Left ventricle myocardium inferior (tissue), 1 donor: ENCODE data around the gene CHCHD6. TPM values are rescaled to one million over a fixed set of nuclear protein-coding genes. Genes with fewer than 3 reads are reported as not detected.

Source experiments
- DNase-seq: peaks from one replicate; pipeline ENCODE4 v3.0.0-alpha.2; 2020
- H3K27ac ChIP-seq: fragments of 200-600 bp; replicated peaks from 2 replicates; pipeline ENCODE4 v1.8.0; 2021
- H3K27me3 ChIP-seq: fragments of 200-600 bp; 2 replicates; pipeline ENCODE4 v1.8.0; 2021; ENCODE audit warnings: low read depth
- H3K36me3 ChIP-seq: fragments of 200-600 bp; 2 replicates; pipeline ENCODE4 v1.8.0; 2021
- H3K4me1 ChIP-seq: fragments of 200-600 bp; 2 replicates; pipeline ENCODE4 v1.8.0; 2021
- H3K4me3 ChIP-seq: fragments of 200-600 bp; 2 replicates; pipeline ENCODE4 v1.8.0; 2021; ENCODE audit warnings: mild to moderate bottlenecking, moderate library complexity
- H3K9me3 ChIP-seq: fragments of 200-600 bp; replicated peaks from 2 replicates; pipeline ENCODE4 v1.8.0; 2021
- intact Hi-C: fragments of 100-400 bp; cut with micrococcal nuclease; formaldehyde crosslinking; loops from one replicate; pipeline ENCODE4 v1.11.0; 2022
- total RNA-seq: library from RNA; stranded (reverse); fragmentation: NEBNext Ultra II Directional; extraction: Animal tissue kit (Norgen Biotek cat#: 25700); gene quantifications from one replicate; pipeline ENCODE4 v1.2.1, GENCODE V29; 2021
- TF ChIP-seq, protein P1 (sequence below): fragments of 200-600 bp; IDR thresholded peaks from 2 replicates; pipeline ENCODE4 v1.8.0; 2021; ENCODE audit warnings: antibody characterized with exemption, mild to moderate bottlenecking, borderline replicate concordance
- donor health status: DM: no; HTN: yes; CAD: no; lungs with severe emphysema.

CHCHD6 gene
- total RNA-seq, 1 donor from 2014 or later: 10.1 TPM

DNA sequence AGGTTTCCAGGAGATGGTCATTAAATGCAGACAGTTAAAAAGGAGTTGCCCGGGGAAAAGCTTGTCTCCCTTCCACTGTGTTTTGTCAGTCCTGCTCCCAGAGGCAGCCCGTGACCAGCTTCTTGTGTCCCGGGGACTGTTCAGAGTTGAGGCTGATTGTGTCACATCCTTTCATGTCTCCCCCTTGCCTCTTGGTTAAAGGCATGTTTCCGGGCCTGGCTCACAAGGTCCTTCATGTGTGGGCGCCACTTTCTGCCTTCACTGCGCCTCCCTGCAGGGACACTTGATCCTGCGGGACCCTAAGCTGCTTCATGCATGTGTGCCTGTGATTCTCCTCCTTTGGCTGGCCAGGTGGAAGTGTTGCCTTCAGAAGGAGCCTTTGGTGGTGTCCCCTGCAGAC is 9.2 kb downstream of the CHCHD6 start:
- no peak for DNase-seq
- H3K36me3 ChIP-seq: no peaks in the 10 kb centered on the region
- TF ChIP-seq, protein P1, sequence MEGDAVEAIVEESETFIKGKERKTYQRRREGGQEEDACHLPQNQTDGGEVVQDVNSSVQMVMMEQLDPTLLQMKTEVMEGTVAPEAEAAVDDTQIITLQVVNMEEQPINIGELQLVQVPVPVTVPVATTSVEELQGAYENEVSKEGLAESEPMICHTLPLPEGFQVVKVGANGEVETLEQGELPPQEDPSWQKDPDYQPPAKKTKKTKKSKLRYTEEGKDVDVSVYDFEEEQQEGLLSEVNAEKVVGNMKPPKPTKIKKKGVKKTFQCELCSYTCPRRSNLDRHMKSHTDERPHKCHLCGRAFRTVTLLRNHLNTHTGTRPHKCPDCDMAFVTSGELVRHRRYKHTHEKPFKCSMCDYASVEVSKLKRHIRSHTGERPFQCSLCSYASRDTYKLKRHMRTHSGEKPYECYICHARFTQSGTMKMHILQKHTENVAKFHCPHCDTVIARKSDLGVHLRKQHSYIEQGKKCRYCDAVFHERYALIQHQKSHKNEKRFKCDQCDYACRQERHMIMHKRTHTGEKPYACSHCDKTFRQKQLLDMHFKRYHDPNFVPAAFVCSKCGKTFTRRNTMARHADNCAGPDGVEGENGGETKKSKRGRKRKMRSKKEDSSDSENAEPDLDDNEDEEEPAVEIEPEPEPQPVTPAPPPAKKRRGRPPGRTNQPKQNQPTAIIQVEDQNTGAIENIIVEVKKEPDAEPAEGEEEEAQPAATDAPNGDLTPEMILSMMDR: no peak

DNA sequence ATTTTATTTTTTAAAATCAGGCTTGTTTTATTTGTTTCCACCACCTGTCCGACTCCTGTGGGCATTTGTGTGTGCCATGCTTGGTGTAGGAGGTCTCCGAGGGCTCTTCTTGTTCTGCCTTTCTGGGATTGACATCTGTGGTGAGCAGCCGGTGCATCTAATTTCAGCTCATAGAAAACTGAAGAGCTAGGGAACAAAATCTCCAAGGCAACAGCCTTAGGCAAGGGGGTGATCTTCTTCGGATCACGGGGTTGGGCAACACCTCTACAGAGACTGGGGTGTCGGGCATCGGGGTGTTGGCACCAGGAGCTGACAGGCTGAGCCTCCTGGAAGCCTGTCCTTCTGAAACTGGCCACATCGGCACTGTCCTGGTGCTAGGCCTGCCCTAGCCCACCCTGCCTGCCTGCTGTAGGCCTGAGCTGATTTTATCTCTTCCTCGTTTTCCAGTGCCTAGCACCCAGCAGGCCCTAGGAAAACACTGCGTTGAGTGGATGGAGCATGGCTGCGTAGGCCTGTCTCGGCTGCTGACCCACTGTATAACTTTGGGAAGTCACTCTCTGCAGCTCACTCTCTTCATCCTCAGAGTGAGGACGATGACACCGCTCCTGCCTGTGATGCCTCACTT is 10.3 kb downstream of the CHCHD6 start:
- Histone ChIP-seq H3K9me3 (no peaks in the 10 kb centered on the region), H3K27me3 (no peaks in the 10 kb centered on the region), H3K4me1 (no peaks in the 10 kb centered on the region), H3K27ac (no peak overlapping the region), H3K4me3 (no peak overlapping the region), H3K36me3 (no peaks in the 10 kb centered on the region)
- intact Hi-C loops: no loop called here
- DNase-seq: no peak
- TF ChIP-seq, protein P1: no peak

More for the DNA sequence above, 9.2 kb downstream of the CHCHD6 start:
- intact Hi-C loops: no loop called here
- H3K4me3 ChIP-seq: no peak overlapping the region
- no peaks in the 10 kb centered on the region for H3K27me3 ChIP-seq
- H3K4me1 ChIP-seq: no peaks in the 10 kb centered on the region
- no peaks in the 10 kb centered on the region for H3K9me3 ChIP-seq
- no peak overlapping the region for H3K27ac ChIP-seq

- intact Hi-C loops: no loop called here
- Histone ChIP-seq H3K4me3 (no peak overlapping the region), H3K36me3 (no peaks in the 10 kb centered on the region), H3K9me3 (no peaks in the 10 kb centered on the region), H3K4me1 (no peaks in the 10 kb centered on the region), H3K27ac (no peak overlapping the region), H3K27me3 (no peaks in the 10 kb centered on the region)
- no peak for DNase-seq
- TF ChIP-seq, protein P1: no peak
Measured at GRCh38 chr3:126714921-126715320, 10.9 kb downstream of the CHCHD6 start.

DNA sequence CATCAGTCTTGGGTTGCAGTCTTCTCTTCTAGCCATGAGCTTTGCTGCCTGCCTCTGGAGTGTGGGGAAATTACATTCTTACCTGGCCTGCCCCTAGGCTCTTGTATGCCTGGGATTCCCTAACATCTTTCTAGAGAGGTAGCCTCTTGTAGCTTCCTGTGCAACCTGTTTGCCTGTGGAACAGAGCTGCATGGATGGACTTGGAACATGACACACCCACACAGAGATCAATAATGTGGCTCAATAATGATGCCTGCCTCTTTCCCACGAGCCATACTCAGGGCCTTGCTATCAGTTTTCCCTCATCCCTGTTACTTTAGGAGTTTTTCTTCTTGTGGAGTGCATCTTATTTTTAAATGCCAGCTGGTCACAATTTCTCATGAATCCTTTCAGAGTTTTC is 11.4 kb downstream of the CHCHD6 start:
- DNase-seq: no peak
- Histone ChIP-seq H3K9me3 (no peaks in the 10 kb centered on the region), H3K4me1 (no peaks in the 10 kb centered on the region), H3K27me3 (no peaks in the 10 kb centered on the region), H3K36me3 (no peaks in the 10 kb centered on the region), H3K4me3 (no peak overlapping the region), H3K27ac (no peak overlapping the region)
- TF ChIP-seq, protein P1: no peak
- intact Hi-C loops: no loop called here

GRCh38 chr3:126716057-126716456 is 12.0 kb downstream of the CHCHD6 start:
- H3K27ac ChIP-seq: no peak overlapping the region
- H3K4me1 ChIP-seq: no peaks in the 10 kb centered on the region
- no peaks in the 10 kb centered on the region for H3K36me3 ChIP-seq
- TF ChIP-seq, protein P1: no peak
- no peaks in the 10 kb centered on the region for H3K9me3 ChIP-seq
- H3K27me3 ChIP-seq: no peaks in the 10 kb centered on the region
- intact Hi-C loops: no loop called here
- DNase-seq: no peak
- H3K4me3 ChIP-seq: no peak overlapping the region
